Measurements from ENCODE around the gene PDIA4. TPM values are rescaled to one million over a fixed set of nuclear protein-coding genes. Genes with fewer than 3 reads are reported as not detected.

PDIA4 gene
- polyA plus RNA-seq, 1 experiment = 173 TPM

GRCh38 chr7:149001427-149002068, 26.8 kb downstream of the PDIA4 start:
- no peaks in the 10 kb centered on the region for H3K27me3 ChIP-seq (ENCODE audit: control insufficient read depth, insufficient read depth, low read length)
- H3K4me3 ChIP-seq (ENCODE audit: low read depth, low read length) = no peak overlapping the region
- ChIA-PET POLR2A (no interaction called here), CTCF (interaction anchor here (0.8 to 2.2 kb wide), 4 partner anchors 14 to 124 kb away, joined by 3 to 10 read pairs (median 4); partner anchors contain the start of gene ZNF425)
- no peak for DNase-seq (ENCODE audit: low read depth)
- peaks cover 17% of the 10 kb centered on the region for H3K36me3 ChIP-seq (ENCODE audit: control insufficient read depth, insufficient read depth, low read length)
- TF ChIP-seq CTCF (IDR thresholded peaks at IDR 0.05; ENCODE audit: insufficient read depth, low read depth, low read length) = no peak

- H3K27me3 ChIP-seq (ENCODE audit: control insufficient read depth, insufficient read depth, low read length) = no peaks in the 10 kb centered on the region
- H3K36me3 ChIP-seq (ENCODE audit: control insufficient read depth, insufficient read depth, low read length) = peaks cover 13% of the 10 kb centered on the region
- TF ChIP-seq CTCF (IDR thresholded peaks at IDR 0.05; ENCODE audit: insufficient read depth, low read depth, low read length) = no peak
- no peak overlapping the region for H3K4me3 ChIP-seq (ENCODE audit: low read depth, low read length)
- POLR2A ChIA-PET = no interaction called here
- DNase-seq (ENCODE audit: low read depth) = no peak
- CTCF ChIA-PET = interaction anchor here (1.3 to 2.2 kb wide), 3 partner anchors 13 to 125 kb away, joined by 3 to 10 read pairs (median 4); partner anchors contain the start of gene ZNF425
These were observed 27.3 kb downstream of the PDIA4 start for GRCh38 chr7:149000961-149001360.

- no peak for DNase-seq (ENCODE audit: low read depth)
- ChIA-PET POLR2A (no interaction called here), CTCF (interaction anchor here (1.4 to 1.6 kb wide), 2 partner anchors 11 to 66 kb away, joined by 4 to 7 read pairs; no protein-coding TSS in a partner anchor)
- Histone ChIP-seq H3K4me3 (ENCODE audit: low read depth, low read length) (no peak overlapping the region), H3K27me3 (ENCODE audit: control insufficient read depth, insufficient read depth, low read length) (no peaks in the 10 kb centered on the region), H3K36me3 (ENCODE audit: control insufficient read depth, insufficient read depth, low read length) (peaks cover 7% of the 10 kb centered on the region)
- TF ChIP-seq CTCF (IDR thresholded peaks at IDR 0.05; ENCODE audit: insufficient read depth, low read depth, low read length) = no peak
These were observed 29.1 kb downstream of the PDIA4 start for GRCh38 chr7:148999192-148999591.

- ChIA-PET CTCF (no interaction called here), POLR2A (no interaction called here)
- peaks cover 1% of the 10 kb centered on the region; the same call in 1 of the 2 replicates for H3K36me3 ChIP-seq (ENCODE audit: control insufficient read depth, insufficient read depth, low read length)
- no peak overlapping the region for H3K4me3 ChIP-seq (ENCODE audit: low read depth, low read length)
- H3K27me3 ChIP-seq (ENCODE audit: control insufficient read depth, insufficient read depth, low read length) = no peaks in the 10 kb centered on the region
- no peak for DNase-seq (ENCODE audit: low read depth)
- TF ChIP-seq CTCF (IDR thresholded peaks at IDR 0.05; ENCODE audit: insufficient read depth, low read depth, low read length) = no peak
These were observed 30.8 kb downstream of the PDIA4 start for GRCh38 chr7:148997497-148997896.

GRCh38 chr7:148994576-148994975, 33.7 kb downstream of the PDIA4 start:
- H3K36me3 ChIP-seq (ENCODE audit: control insufficient read depth, insufficient read depth, low read length) = no peaks in the 10 kb centered on the region
- no peak overlapping the region for H3K4me3 ChIP-seq (ENCODE audit: low read depth, low read length)
- no peak for DNase-seq (ENCODE audit: low read depth)
- no peaks in the 10 kb centered on the region for H3K27me3 ChIP-seq (ENCODE audit: control insufficient read depth, insufficient read depth, low read length)
- ChIA-PET POLR2A (no interaction called here), CTCF (interaction anchor here (3.3 kb wide), 1 partner anchor 11 kb away, joined by 17 read pairs; no protein-coding TSS in a partner anchor)
- TF ChIP-seq CTCF (IDR thresholded peaks at IDR 0.05; ENCODE audit: insufficient read depth, low read depth, low read length) = no peak
